Activated CD4-positive, alpha-beta T cell treated with anti-CD3 and anti-CD28 coated beads for 36 hours (primary cell): ENCODE measurements around the gene MCEMP1. TPM values are rescaled to one million over a fixed set of nuclear protein-coding genes. Genes with fewer than 3 reads are reported as not detected.
A peak's percentile ranks its signal among the peaks of the same experiment; 100 is the strongest.

Experiments
- ATAC-seq: fragments of 200-7000 bp; cut with Tn5 transposase; one replicate; pipeline ENCODE4 v1.10.0; 2021; ENCODE audit warnings: mild to moderate bottlenecking, moderate library complexity
- CTCF ChIA-PET: fragments of 350-600 bp; sonication (Branson Sonifier 250); formaldehyde crosslinking; loops from one replicate; lab custom pipeline; 2021; ENCODE audit warnings: antibody characterized with exemption; lab: Charles Lee
- POLR2A ChIA-PET: fragments of 350-600 bp; sonication (Branson Sonifier 250); formaldehyde crosslinking; loops from one replicate; lab custom pipeline; 2021; ENCODE audit warnings: antibody characterized with exemption, inconsistent platforms; lab: Charles Lee
- DNase-seq: peaks from one replicate; pipeline ENCODE4 v3.0.0-alpha.2; 2020
- H3K27ac Mint-ChIP-seq: one replicate; pipeline ENCODE4 v1.8.0; 2021; ENCODE audit warnings: mixed read lengths
- H3K27me3 Mint-ChIP-seq: one replicate; pipeline ENCODE4 v1.8.0; 2021; ENCODE audit warnings: mixed read lengths
- H3K36me3 Mint-ChIP-seq: one replicate; pipeline ENCODE4 v1.8.0; 2021; ENCODE audit warnings: low read depth, mixed read lengths
- H3K4me1 Mint-ChIP-seq: one replicate; pipeline ENCODE4 v1.8.0; 2021; ENCODE audit warnings: mixed read lengths
- H3K4me3 Mint-ChIP-seq: one replicate; pipeline ENCODE4 v1.8.0; 2021; ENCODE audit warnings: mild to moderate bottlenecking, moderate library complexity, mixed read lengths
- H3K9me3 Mint-ChIP-seq: one replicate; pipeline ENCODE4 v1.8.0; 2021; ENCODE audit warnings: low read depth, mixed read lengths
- intact Hi-C, 2 experiments: fragments of 100-400 bp; cut with DNase I in 1 of 2; cut with micrococcal nuclease in 1 of 2; formaldehyde crosslinking; loops; one replicate each; pipeline versions ENCODE4 v1.14.2 to v1.15.1; 2022 to 2024; cut with DNase I, micrococcal nuclease
- total RNA-seq, 2 experiments: library from RNA; stranded (reverse); gene quantifications; one replicate each; pipeline ENCODE4 v1.2.3, GENCODE V29; 2021

The MCEMP1 gene
- total RNA-seq, 2 experiments from 2014 or later: not detected

DNA sequence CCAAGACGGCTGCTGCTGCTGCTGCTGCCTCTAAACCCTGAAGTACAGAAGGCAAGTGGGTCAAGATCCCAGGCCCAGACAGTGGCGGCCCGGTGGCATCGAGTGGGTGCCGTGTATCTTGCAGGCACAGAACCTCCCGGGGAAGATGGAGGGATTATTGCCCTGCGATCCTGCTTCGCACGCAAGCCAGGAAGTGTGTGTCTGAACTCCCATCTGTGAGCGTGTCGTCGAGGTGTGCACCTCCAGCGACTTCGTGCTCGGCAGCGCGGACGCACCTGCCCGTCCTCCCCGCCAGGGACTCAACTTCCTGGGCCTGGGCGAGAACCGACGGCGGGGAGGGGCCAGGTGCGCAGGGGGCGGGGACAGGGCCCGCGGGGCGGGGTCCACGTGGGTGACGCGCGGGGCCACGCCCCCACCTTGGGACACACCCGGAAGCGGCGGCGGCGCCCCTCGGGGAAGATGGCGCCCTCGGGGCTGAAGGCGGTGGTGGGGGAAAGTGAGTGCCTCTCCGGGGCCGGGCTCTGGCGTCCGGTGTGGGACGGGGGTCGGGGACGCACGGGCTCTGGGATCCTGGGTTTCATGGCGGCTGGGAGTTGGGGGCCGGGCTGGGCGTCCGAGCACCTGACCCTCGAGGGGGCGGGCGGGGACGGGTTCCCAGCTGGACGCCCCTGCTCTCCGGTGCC lies 40.1 kb upstream of the MCEMP1 start, which contains the start of gene STXBP2:
STXBP2 (plus strand) TSS at position 420 of the 683 bp plus-strand sequence; CDS start at position 460, 40 bp downstream.
- Mint-ChIP-seq H3K4me1 (peaks cover 22% of the 10 kb centered on the region), H3K9me3 (peaks cover 7% of the 10 kb centered on the region), H3K36me3 (peaks cover 19% of the 10 kb centered on the region), H3K27ac (peak within 1 kb of the TSS; percentile 86), H3K4me3 (peak within 1 kb of the TSS; percentile 78), H3K27me3 (no peaks in the 10 kb centered on the region)
- CTCF ChIA-PET: interaction anchor here (1.1 to 2.1 kb wide), 5 partner anchors 15 to 76 kb away, joined by 3 to 11 read pairs (median 7); partner anchors contain the start of gene TRAPPC5
- intact Hi-C loops: loop anchor here (1.0 to 2.0 kb wide), 6 partner anchors 8 to 283 kb away; partner anchors contain the start of genes PET100 (in 2 of the 2), XAB2 (in 2 of the 2), EVI5L (in 1 of the 2) and PNPLA6 (in 1 of the 2)
- POLR2A ChIA-PET: no interaction called here
- DNase-seq (peak; percentile 96), ATAC-seq (peak; percentile 97)

- intact Hi-C loops: loop anchor here (1.0 to 2.0 kb wide), 6 partner anchors 8 to 283 kb away; partner anchors contain the start of genes PET100 (in 2 of the 2), XAB2 (in 2 of the 2), EVI5L (in 1 of the 2) and PNPLA6 (in 1 of the 2)
- ATAC-seq (peak; percentile 25), DNase-seq (no peak)
- ChIA-PET CTCF (interaction anchor here (0.5 to 2.1 kb wide), 7 partner anchors 14 to 689 kb away, joined by 3 to 11 read pairs (median 4); partner anchors contain the start of gene TRAPPC5), POLR2A (interaction anchor here (0.8 kb wide), 1 partner anchor 8 kb away, joined by 6 read pairs; the partner anchor contains the start of genes PET100 and XAB2)
- Mint-ChIP-seq H3K4me1 (peaks cover 22% of the 10 kb centered on the region), H3K27ac (peak overlapping the region; percentile 78), H3K36me3 (peaks cover 15% of the 10 kb centered on the region), H3K9me3 (peaks cover 7% of the 10 kb centered on the region), H3K4me3 (peak overlapping the region; percentile 78), H3K27me3 (no peaks in the 10 kb centered on the region)
Observed at GRCh38 chr19:7637374-7638256, 39.3 kb upstream of the MCEMP1 start.

DNA sequence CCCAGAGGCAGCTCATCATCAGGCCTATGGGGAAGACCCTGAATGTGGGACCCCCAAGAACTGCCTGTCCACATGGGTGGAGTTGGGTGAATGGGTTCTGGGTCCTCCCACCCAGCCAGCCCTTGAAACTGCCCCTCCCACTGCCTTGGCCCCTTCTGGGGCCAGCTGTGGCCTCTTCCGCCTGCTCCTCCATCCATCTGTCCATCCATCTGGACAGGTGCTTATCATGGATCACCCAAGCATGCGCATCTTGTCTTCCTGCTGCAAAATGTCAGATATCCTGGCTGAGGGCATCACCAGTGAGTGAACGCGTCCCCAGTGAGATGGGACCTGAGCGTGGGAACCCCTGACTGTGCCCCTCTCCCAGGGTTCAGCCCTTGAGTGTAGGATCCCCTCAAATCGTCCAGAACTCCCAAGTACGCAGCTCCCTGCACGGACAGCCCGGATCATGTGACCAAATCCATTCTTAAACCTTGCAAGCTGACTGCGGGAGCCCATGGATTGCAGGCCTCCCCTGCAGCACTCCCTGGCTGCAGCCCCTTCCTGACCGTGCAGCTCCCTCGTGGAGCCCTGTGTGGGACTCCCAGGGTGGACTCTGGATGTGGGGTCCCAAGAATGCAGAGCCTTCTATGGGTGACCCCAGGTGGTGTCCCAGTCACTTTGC lies 38.0 kb upstream of the MCEMP1 start:
- H3K27me3 Mint-ChIP-seq: no peaks in the 10 kb centered on the region
- peaks cover 12% of the 10 kb centered on the region for H3K36me3 Mint-ChIP-seq
- ChIA-PET CTCF (interaction anchor here (1.4 to 2.1 kb wide), 3 partner anchors 42 to 214 kb away, joined by 3 to 11 read pairs (median 5); partner anchors contain the start of gene TRAPPC5), POLR2A (interaction anchor here (0.8 kb wide), 1 partner anchor 9 kb away, joined by 3 read pairs; the partner anchor contains the start of genes PET100 and XAB2)
- no peak for ATAC-seq
- H3K9me3 Mint-ChIP-seq: peaks cover 7% of the 10 kb centered on the region
- no peak overlapping the region for H3K27ac Mint-ChIP-seq
- DNase-seq: no peak
- H3K4me3 Mint-ChIP-seq: no peak overlapping the region
- H3K4me1 Mint-ChIP-seq: peaks cover 22% of the 10 kb centered on the region
- intact Hi-C loops: no loop called here

- Mint-ChIP-seq H3K4me3 (no peak overlapping the region), H3K9me3 (peaks cover 7% of the 10 kb centered on the region), H3K27me3 (no peaks in the 10 kb centered on the region), H3K27ac (no peak overlapping the region), H3K36me3 (peaks cover 15% of the 10 kb centered on the region), H3K4me1 (peaks cover 22% of the 10 kb centered on the region)
- ATAC-seq: no peak
- ChIA-PET POLR2A (interaction anchor here (0.8 kb wide), 1 partner anchor 10 kb away, joined by 3 read pairs; the partner anchor contains the start of genes PET100 and XAB2), CTCF (no interaction called here)
- intact Hi-C loops: no loop called here
- no peak for DNase-seq
Observed at GRCh38 chr19:7639863-7640348, 37.0 kb upstream of the MCEMP1 start.

GRCh38 chr19:7640803-7641202 lies 36.1 kb upstream of the MCEMP1 start:
- intact Hi-C loops: no loop called here
- ChIA-PET POLR2A (no interaction called here), CTCF (interaction anchor here (0.7 to 1.6 kb wide), 2 partner anchors 40 to 319 kb away, joined by 3 read pairs; partner anchors contain the start of gene TRAPPC5)
- H3K27me3 Mint-ChIP-seq: no peaks in the 10 kb centered on the region
- no peak overlapping the region for H3K27ac Mint-ChIP-seq
- peaks cover 7% of the 10 kb centered on the region for H3K9me3 Mint-ChIP-seq
- H3K4me1 Mint-ChIP-seq: peaks cover 20% of the 10 kb centered on the region
- H3K36me3 Mint-ChIP-seq: peaks cover 16% of the 10 kb centered on the region
- no peak for DNase-seq
- no peak for ATAC-seq
- H3K4me3 Mint-ChIP-seq: no peak overlapping the region

DNA sequence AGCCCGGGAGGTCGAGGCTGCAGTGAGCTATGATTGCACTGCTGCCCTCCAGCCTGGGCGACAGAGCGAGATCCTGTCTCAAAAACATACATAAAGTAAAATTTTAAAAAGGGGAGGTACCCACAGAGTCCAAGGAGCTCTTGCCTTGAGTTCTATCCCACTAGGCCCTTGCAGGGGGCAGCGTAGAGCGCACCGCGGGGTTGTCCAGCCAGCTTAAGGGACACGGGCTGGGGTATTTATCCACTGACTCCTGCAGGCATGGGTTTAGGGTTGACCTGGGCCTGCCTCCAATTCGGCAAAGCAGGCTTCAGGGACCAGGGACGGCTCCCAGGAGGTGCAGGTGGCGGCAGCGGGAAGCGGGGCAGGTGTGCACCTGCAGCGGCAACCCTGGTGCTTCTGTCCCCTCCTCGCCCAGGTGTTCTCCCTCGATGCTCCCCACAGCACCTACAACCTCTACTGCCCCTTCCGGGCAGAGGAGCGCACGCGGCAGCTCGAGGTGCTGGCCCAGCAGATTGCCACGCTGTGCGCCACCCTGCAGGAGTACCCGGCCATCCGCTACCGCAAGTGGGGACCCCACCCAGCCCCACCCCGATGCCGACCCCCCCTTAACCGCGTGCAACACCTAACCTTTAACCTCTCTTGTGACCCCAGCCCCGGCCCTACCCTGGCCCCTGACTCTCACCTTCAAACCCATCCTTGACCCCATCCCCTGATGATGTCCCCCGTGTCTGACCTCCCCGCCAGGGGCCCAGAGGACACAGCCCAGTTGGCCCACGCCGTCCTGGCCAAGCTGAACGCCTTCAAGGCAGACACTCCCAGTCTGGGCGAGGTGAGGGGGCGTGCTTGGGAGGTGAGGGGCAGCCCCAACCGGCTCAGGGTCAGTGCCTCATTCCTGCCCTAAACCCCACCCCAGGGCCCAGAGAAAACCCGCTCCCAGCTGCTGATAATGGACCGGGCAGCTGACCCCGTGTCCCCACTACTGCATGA lies 35.3 kb upstream of the MCEMP1 start:
- Mint-ChIP-seq H3K27me3 (no peaks in the 10 kb centered on the region), H3K27ac (no peak overlapping the region), H3K9me3 (peaks cover 7% of the 10 kb centered on the region), H3K36me3 (peaks cover 16% of the 10 kb centered on the region), H3K4me3 (no peak overlapping the region), H3K4me1 (peaks cover 16% of the 10 kb centered on the region)
- POLR2A ChIA-PET: no interaction called here
- ATAC-seq (no peak), DNase-seq (no peak)
- intact Hi-C loops: no loop called here
- CTCF ChIA-PET: interaction anchor here (0.6 to 1.6 kb wide), 3 partner anchors 39 to 319 kb away, joined by 3 read pairs; partner anchors contain the start of gene TRAPPC5

DNA sequence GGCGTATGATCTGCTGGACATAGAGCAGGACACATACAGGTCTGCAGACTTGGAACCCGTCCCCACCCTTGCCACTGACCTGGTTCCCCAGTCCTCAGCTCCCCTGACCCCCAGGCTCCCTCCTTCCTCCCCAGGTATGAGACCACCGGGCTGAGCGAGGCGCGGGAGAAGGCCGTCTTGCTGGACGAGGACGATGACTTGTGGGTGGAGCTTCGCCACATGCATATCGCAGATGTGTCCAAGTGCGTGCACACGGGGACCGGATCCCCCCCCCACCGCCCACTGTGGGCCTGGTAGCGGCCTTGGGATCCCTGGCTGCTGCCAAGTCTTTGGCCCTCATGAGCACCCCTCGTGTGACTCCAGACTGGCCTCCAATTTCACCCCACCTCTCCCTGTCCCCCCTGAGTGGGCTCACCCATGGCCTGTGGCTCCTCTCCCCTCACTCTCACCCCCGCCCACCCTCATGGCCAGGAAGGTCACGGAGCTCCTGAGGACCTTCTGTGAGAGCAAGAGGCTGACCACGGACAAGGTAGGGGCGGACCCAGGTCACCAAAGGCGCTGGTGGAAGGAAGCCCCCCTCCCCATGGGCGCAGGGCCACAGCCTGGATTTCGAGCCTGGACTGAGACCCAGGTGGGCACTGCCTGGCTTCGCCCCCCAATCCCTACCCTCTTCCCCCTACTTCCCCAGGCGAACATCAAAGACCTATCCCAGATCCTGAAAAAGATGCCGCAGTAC lies 34.4 kb upstream of the MCEMP1 start:
- Mint-ChIP-seq H3K36me3 (peaks cover 16% of the 10 kb centered on the region), H3K9me3 (peaks cover 7% of the 10 kb centered on the region), H3K4me3 (no peak overlapping the region), H3K27ac (no peak overlapping the region), H3K4me1 (peaks cover 14% of the 10 kb centered on the region), H3K27me3 (no peaks in the 10 kb centered on the region)
- intact Hi-C loops: no loop called here
- ATAC-seq: no peak
- ChIA-PET POLR2A (interaction anchor here (0.6 kb wide), 1 partner anchor 138 kb away, joined by 6 read pairs; no protein-coding TSS in a partner anchor), CTCF (interaction anchor here (0.7 to 1.6 kb wide), 2 partner anchors 38 kb away, joined by 3 read pairs; partner anchors contain the start of gene TRAPPC5)
- no peak for DNase-seq

DNA sequence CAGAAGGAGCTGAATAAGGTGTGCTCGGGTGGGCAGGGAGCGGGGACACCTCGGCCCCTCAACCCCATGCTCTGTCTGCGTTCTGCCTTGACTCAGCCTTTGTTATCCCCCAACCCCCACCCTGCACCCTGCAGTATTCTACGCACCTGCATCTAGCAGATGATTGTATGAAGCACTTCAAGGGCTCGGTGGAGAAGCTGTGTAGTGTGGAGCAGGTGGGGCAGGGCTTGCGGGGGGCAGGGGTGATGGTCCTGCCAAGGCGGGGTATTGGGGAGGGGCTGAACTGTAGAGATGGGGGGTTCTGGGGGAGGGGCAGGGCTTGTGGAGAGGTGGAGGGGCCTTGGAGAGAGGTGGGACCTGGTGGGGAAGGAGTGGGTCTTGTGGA lies 33.9 kb upstream of the MCEMP1 start:
- no peak for DNase-seq
- Mint-ChIP-seq H3K4me3 (no peak overlapping the region), H3K36me3 (peaks cover 16% of the 10 kb centered on the region), H3K27ac (no peak overlapping the region), H3K9me3 (peaks cover 7% of the 10 kb centered on the region), H3K4me1 (peaks cover 10% of the 10 kb centered on the region), H3K27me3 (no peaks in the 10 kb centered on the region)
- no peak for ATAC-seq
- intact Hi-C loops: no loop called here
- CTCF ChIA-PET: interaction anchor here (0.7 kb wide), 1 partner anchor 38 kb away, joined by 3 read pairs; the partner anchor contains the start of gene TRAPPC5
- POLR2A ChIA-PET: interaction anchor here (0.6 kb wide), 1 partner anchor 138 kb away, joined by 6 read pairs; no protein-coding TSS in a partner anchor
